IPS-11a (cell line): ENCODE data around the gene KIRREL3.

Source experiments
- H3K4me3 ChIP-seq: one replicate; pipeline ENCODE4 v1.5.1; 2013; ENCODE audit warnings: low read depth, low read length, control low read depth

Gene KIRREL3

GRCh38 chr11:126523441-126524205 lies 476.9 kb downstream of the KIRREL3 start:
- no peak overlapping the region for H3K4me3 ChIP-seq

- no peak overlapping the region for H3K4me3 ChIP-seq
These were observed 478.0 kb downstream of the KIRREL3 start for GRCh38 chr11:126522606-126523005.

GRCh38 chr11:126522152-126522551 lies 478.4 kb downstream of the KIRREL3 start:
- H3K4me3 ChIP-seq = no peak overlapping the region

- H3K4me3 ChIP-seq = no peak overlapping the region
These were observed 479.4 kb downstream of the KIRREL3 start for GRCh38 chr11:126521196-126521595.

GRCh38 chr11:126519764-126520734 lies 480.5 kb downstream of the KIRREL3 start:
- H3K4me3 ChIP-seq = no peak overlapping the region

- no peak overlapping the region for H3K4me3 ChIP-seq
These were observed 481.4 kb downstream of the KIRREL3 start for GRCh38 chr11:126518972-126519690.

GRCh38 chr11:126518071-126518971 lies 482.2 kb downstream of the KIRREL3 start:
- no peak overlapping the region for H3K4me3 ChIP-seq

GRCh38 chr11:126515501-126515900 lies 485.1 kb downstream of the KIRREL3 start:
- H3K4me3 ChIP-seq = no peak overlapping the region

- H3K4me3 ChIP-seq = no peak overlapping the region
These were observed 486.4 kb downstream of the KIRREL3 start for GRCh38 chr11:126514061-126514693.

- no peak overlapping the region for H3K4me3 ChIP-seq
These were observed 487.5 kb downstream of the KIRREL3 start for GRCh38 chr11:126512741-126513715.

GRCh38 chr11:126512251-126512650 lies 488.3 kb downstream of the KIRREL3 start:
- no peak overlapping the region for H3K4me3 ChIP-seq

GRCh38 chr11:126511475-126512115 lies 489.0 kb downstream of the KIRREL3 start:
- no peak overlapping the region for H3K4me3 ChIP-seq

- H3K4me3 ChIP-seq = no peak overlapping the region
These were observed 489.8 kb downstream of the KIRREL3 start for GRCh38 chr11:126510621-126511370.

GRCh38 chr11:126507646-126508045 lies 492.9 kb downstream of the KIRREL3 start:
- no peak overlapping the region for H3K4me3 ChIP-seq

GRCh38 chr11:126506789-126507188 lies 493.8 kb downstream of the KIRREL3 start:
- no peak overlapping the region for H3K4me3 ChIP-seq

GRCh38 chr11:126502982-126503381 lies 497.6 kb downstream of the KIRREL3 start:
- no peak overlapping the region for H3K4me3 ChIP-seq

- H3K4me3 ChIP-seq = no peak overlapping the region
These were observed 498.4 kb downstream of the KIRREL3 start for GRCh38 chr11:126502159-126502558.
